SK-N-SH (cell line): Measurements from ENCODE around the gene CDCA3.

Experiments used
- EP300 ChIP-seq, 2 experiments: IDR thresholded peaks; 2 replicates each; pipeline versions ENCODE4 v1.4.0 to v1.6.1; 2012; ENCODE audit warnings: borderline replicate concordance in 1 of 2, low read depth in 1 of 2, low read length in 1 of 2
- FOXM1 ChIP-seq: IDR thresholded peaks from 2 replicates; pipeline ENCODE4 v1.4.0; 2012; ENCODE audit warnings: low read depth, mild to moderate bottlenecking
- PBX3 ChIP-seq: IDR thresholded peaks from 2 replicates; pipeline ENCODE4; 2012
- POLR2AphosphoS5 ChIP-seq: IDR thresholded peaks from 2 replicates; pipeline ENCODE4 v1.6.1; 2012; ENCODE audit warnings: low read depth, low read length
- RCOR1 ChIP-seq: fragments of 150-350 bp; IDR thresholded peaks from 2 replicates; pipeline ENCODE4 v1.6.1; 2017; ENCODE audit warnings: antibody characterized with exemption, low read length
- TAF1 ChIP-seq: IDR thresholded peaks from 2 replicates; pipeline ENCODE4 v1.6.1; 2012; ENCODE audit warnings: low read depth, mild to moderate bottlenecking, low read length, moderate library complexity, borderline replicate concordance
- TCF12 ChIP-seq: IDR thresholded peaks from 2 replicates; pipeline ENCODE4 v1.4.0; 2012
- YY1 ChIP-seq: IDR thresholded peaks from 2 replicates; pipeline ENCODE4 v1.4.0; 2012; ENCODE audit warnings: low read depth, mild to moderate bottlenecking
- TF ChIP-seq, protein P1 (sequence below): fragments of 200-600 bp; sonication (generic); IDR thresholded peaks from 2 replicates; pipeline ENCODE4 v1.6.1; 2017; ENCODE audit warnings: antibody characterized with exemption, mild to moderate bottlenecking, moderate library complexity

DNA sequence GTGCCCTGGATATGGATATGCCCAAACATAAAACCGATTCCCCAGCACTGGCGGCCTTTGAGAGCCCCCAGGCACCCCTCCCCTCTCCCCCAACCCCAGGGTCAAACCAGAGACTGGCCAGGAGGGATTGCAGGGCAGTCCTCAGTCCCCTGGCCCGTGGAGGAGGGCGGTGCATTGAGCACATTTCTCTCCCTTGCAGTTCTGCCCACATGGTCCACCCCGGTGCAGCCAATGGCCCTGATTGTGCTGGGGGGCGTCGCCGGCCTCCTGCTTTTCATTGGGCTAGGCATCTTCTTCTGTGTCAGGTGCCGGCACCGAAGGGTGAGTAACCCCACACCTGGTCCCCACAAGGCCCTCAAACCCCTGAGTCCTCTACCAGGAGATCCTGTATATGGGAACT lies 32.9 kb downstream of the CDCA3 start:
- TF ChIP-seq, protein P1, sequence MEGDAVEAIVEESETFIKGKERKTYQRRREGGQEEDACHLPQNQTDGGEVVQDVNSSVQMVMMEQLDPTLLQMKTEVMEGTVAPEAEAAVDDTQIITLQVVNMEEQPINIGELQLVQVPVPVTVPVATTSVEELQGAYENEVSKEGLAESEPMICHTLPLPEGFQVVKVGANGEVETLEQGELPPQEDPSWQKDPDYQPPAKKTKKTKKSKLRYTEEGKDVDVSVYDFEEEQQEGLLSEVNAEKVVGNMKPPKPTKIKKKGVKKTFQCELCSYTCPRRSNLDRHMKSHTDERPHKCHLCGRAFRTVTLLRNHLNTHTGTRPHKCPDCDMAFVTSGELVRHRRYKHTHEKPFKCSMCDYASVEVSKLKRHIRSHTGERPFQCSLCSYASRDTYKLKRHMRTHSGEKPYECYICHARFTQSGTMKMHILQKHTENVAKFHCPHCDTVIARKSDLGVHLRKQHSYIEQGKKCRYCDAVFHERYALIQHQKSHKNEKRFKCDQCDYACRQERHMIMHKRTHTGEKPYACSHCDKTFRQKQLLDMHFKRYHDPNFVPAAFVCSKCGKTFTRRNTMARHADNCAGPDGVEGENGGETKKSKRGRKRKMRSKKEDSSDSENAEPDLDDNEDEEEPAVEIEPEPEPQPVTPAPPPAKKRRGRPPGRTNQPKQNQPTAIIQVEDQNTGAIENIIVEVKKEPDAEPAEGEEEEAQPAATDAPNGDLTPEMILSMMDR = no peak
- TF ChIP-seq POLR2AphosphoS5 (no peak), PBX3 (no peak), TCF12 (no peak), TAF1 (no peak), RCOR1 (no peak), FOXM1 (no peak), EP300 (IDR thresholded peaks at IDR 0.05; ENCODE audit: borderline replicate concordance in 1 of 2, low read depth in 1 of 2, low read length in 1 of 2) (no peak), YY1 (no peak)
